H9 (cell line): ENCODE measurements around the gene FGF22. TPM values are rescaled to one million over a fixed set of nuclear protein-coding genes. Genes with fewer than 3 reads are reported as not detected.

Experiments
- DNase-seq: peaks from one replicate; pipeline ENCODE4 v3.0.0-alpha.2; 2017
- H2AFZ ChIP-seq: one replicate; pipeline ENCODE4 v1.6.1; 2013; ENCODE audit warnings: mild to moderate bottlenecking, low read length, control low read depth, moderate library complexity
- H2AK5ac ChIP-seq: 2 replicates; pipeline ENCODE4 v1.6.1; 2013; ENCODE audit warnings: low read length, control low read depth, mixed read lengths; ENCODE audit not compliant: insufficient read length
- H2BK120ac ChIP-seq: one replicate; pipeline ENCODE4 v1.6.1; 2013; ENCODE audit warnings: low read depth, mild to moderate bottlenecking, low read length, control low read depth, inconsistent platforms; ENCODE audit not compliant: poor library complexity, severe bottlenecking
- H2BK12ac ChIP-seq: 2 replicates; pipeline ENCODE4 v1.6.1; 2013; ENCODE audit warnings: low read length, control low read depth, mixed read lengths, low read depth; ENCODE audit not compliant: insufficient read length
- H2BK15ac ChIP-seq: 2 replicates; pipeline ENCODE4 v1.6.1; 2013; ENCODE audit warnings: low read depth, low read length, control low read depth
- H2BK20ac ChIP-seq: one replicate; pipeline ENCODE4 v1.6.1; 2013; ENCODE audit warnings: low read depth, mild to moderate bottlenecking, low read length, control low read depth, inconsistent platforms; ENCODE audit not compliant: poor library complexity, severe bottlenecking
- H2BK5ac ChIP-seq: 2 replicates; pipeline ENCODE4 v1.6.1; 2013; ENCODE audit warnings: low read length, control low read depth, mixed read lengths; ENCODE audit not compliant: insufficient read length
- H3K14ac ChIP-seq: 2 replicates; pipeline ENCODE4 v1.6.1; 2013; ENCODE audit warnings: low read length, control low read depth; ENCODE audit not compliant: insufficient read depth
- H3K18ac ChIP-seq: 2 replicates; pipeline ENCODE4 v1.6.1; 2013; ENCODE audit warnings: low read depth, mild to moderate bottlenecking, mixed read lengths, low read length, control low read depth; ENCODE audit not compliant: insufficient read length
- H3K23ac ChIP-seq: 2 replicates; pipeline ENCODE4 v1.6.1; 2013; ENCODE audit warnings: low read length, control low read depth, mixed read lengths, low read depth; ENCODE audit not compliant: insufficient read length
- H3K23me2 ChIP-seq: 2 replicates; pipeline ENCODE4 v1.6.1; 2013; ENCODE audit warnings: low read depth, mild to moderate bottlenecking, mixed read lengths, low read length, control low read depth; ENCODE audit not compliant: insufficient read length, poor library complexity, severe bottlenecking
- H3K27ac ChIP-seq: 2 replicates; pipeline ENCODE4 v1.5.1; 2013; ENCODE audit warnings: low read length, control low read depth, mixed read lengths, low read depth; ENCODE audit not compliant: insufficient read length
- H3K27me3 ChIP-seq: 2 replicates; pipeline ENCODE4 v1.6.1; 2013; ENCODE audit warnings: low read length, control low read depth, inconsistent platforms; ENCODE audit not compliant: insufficient read depth
- H3K4ac ChIP-seq: 2 replicates; pipeline ENCODE4 v1.6.1; 2013; ENCODE audit warnings: low read depth, mild to moderate bottlenecking, control low read depth, inconsistent platforms, low read length, moderate library complexity
- H3K4me1 ChIP-seq: 2 replicates; pipeline ENCODE4 v1.6.1; 2013; ENCODE audit warnings: low read length, control low read depth, inconsistent platforms; ENCODE audit not compliant: insufficient read depth
- H3K4me2 ChIP-seq: 2 replicates; pipeline ENCODE4 v1.6.1; 2013; ENCODE audit warnings: low read length, control low read depth, mixed read lengths; ENCODE audit not compliant: insufficient read length, insufficient read depth
- H3K56ac ChIP-seq: 2 replicates; pipeline ENCODE4 v1.6.1; 2013; ENCODE audit warnings: low read depth, mild to moderate bottlenecking, mixed read lengths, low read length, control low read depth; ENCODE audit not compliant: insufficient read length
- H3K79me1 ChIP-seq: 2 replicates; pipeline ENCODE4 v1.6.1; 2013; ENCODE audit warnings: low read depth, mild to moderate bottlenecking, moderate library complexity, low read length, control low read depth, inconsistent platforms; ENCODE audit not compliant: insufficient read depth, poor library complexity, severe bottlenecking
- H3K79me2 ChIP-seq: 2 replicates; pipeline ENCODE4 v1.6.1; 2013; ENCODE audit warnings: low read length, control low read depth, inconsistent platforms; ENCODE audit not compliant: insufficient read depth
- H3K9ac ChIP-seq: 2 replicates; pipeline ENCODE4 v1.6.1; 2013; ENCODE audit warnings: low read length, control low read depth, mixed read lengths; ENCODE audit not compliant: insufficient read length; ENCODE audit errors: extremely low read depth
- H3K9me3 ChIP-seq: one replicate; pipeline ENCODE4 v1.6.1; 2013; ENCODE audit warnings: low read depth, low read length, inconsistent platforms; ENCODE audit not compliant: control insufficient read depth
- H3T11ph ChIP-seq: one replicate; pipeline ENCODE4 v1.6.1; 2013; ENCODE audit warnings: mild to moderate bottlenecking, low read length, control low read depth, inconsistent platforms
- H4K20me1 ChIP-seq: one replicate; pipeline ENCODE4 v1.6.1; 2013; ENCODE audit not compliant: control insufficient read depth, insufficient read length, insufficient read depth
- H4K5ac ChIP-seq: 2 replicates; pipeline ENCODE4 v1.6.1; 2013; ENCODE audit warnings: low read depth, mild to moderate bottlenecking, mixed read lengths, low read length, control low read depth; ENCODE audit not compliant: insufficient read length
- H4K8ac ChIP-seq: replicated peaks from 2 replicates; pipeline ENCODE4 v1.6.1; 2013; ENCODE audit warnings: low read length, control low read depth, mixed read lengths, low read depth; ENCODE audit not compliant: insufficient read length
- H4K91ac ChIP-seq: 2 replicates; pipeline ENCODE4 v1.6.1; 2013; ENCODE audit warnings: low read depth, mild to moderate bottlenecking, moderate library complexity, mixed read lengths, low read length, control low read depth; ENCODE audit not compliant: insufficient read length
- H3K27ac Mint-ChIP-seq, 3 experiments: 2 replicates in 2 of 3; 3 replicates in 1 of 3; pipeline ENCODE4 v1.8.0; 2020 to 2021; ENCODE audit warnings: mixed read lengths in 3 of 3, mild to moderate bottlenecking in 1 of 3, moderate library complexity in 1 of 3
- H3K27me3 Mint-ChIP-seq: 2 replicates; pipeline ENCODE4 v1.8.0; 2021; ENCODE audit warnings: low read depth, mild to moderate bottlenecking, moderate library complexity, mixed read lengths
- H3K36me3 Mint-ChIP-seq, 3 experiments: 2 replicates in 2 of 3; 3 replicates in 1 of 3; pipeline ENCODE4 v1.8.0; 2020 to 2021; ENCODE audit warnings: low read depth in 3 of 3, mixed read lengths in 3 of 3; ENCODE audit not compliant: insufficient read depth in 1 of 3
- H3K4me1 Mint-ChIP-seq, 2 experiments: 2 replicates each; pipeline ENCODE4 v1.8.0; 2020; ENCODE audit warnings: mixed read lengths in 2 of 2
- H3K4me3 Mint-ChIP-seq, 2 experiments: 2 replicates in 1 of 2; 3 replicates in 1 of 2; pipeline ENCODE4 v1.8.0; 2020 to 2021; ENCODE audit warnings: mild to moderate bottlenecking in 2 of 2, mixed read lengths in 2 of 2, moderate library complexity in 1 of 2
- H3K9me3 Mint-ChIP-seq, 2 experiments: 2 replicates in 1 of 2; 3 replicates in 1 of 2; pipeline ENCODE4 v1.8.0; 2020; ENCODE audit warnings: mild to moderate bottlenecking in 2 of 2, mixed read lengths in 2 of 2, moderate library complexity in 1 of 2
- CTCF ChIP-seq: fragments of 200-600 bp; sonication (generic); conservative IDR thresholded peaks from 3 replicates; pipeline ENCODE4 v1.8.0; 2021; ENCODE audit warnings: antibody characterized with exemption, mild to moderate bottlenecking
- WGBS: extraction: QIAGEN DNeasy Blood & Tissue Kit; methylation state at CpG from one replicate; pipeline ENCODE4 v1.1.7; 2013; ENCODE audit warnings: missing lambda C conversion rate, low lambda C conversion rate, mixed read lengths; ENCODE audit not compliant: insufficient read length; ENCODE audit errors: extremely low coverage; 5-methylcytosine and 5-hydroxymethylcytosine counted together
- total RNA-seq: library from RNA; stranded (reverse); gene quantifications from 2 replicates; pipeline ENCODE4 v1.2.1, GENCODE V29; 2021

The FGF22 gene
- total RNA-seq, 1 experiment from 2014 or later, result 0.72 TPM

GRCh38 chr19:609004-609346, 30.7 kb upstream of the FGF22 start:
- no peak overlapping the region for H3K27ac Mint-ChIP-seq
- H3K9me3 Mint-ChIP-seq, result peaks cover 7 to 9% of the 10 kb centered on the region in 2 experiments; a peak in 3 of 5 replicates

More at GRCh38 chr19:609004-609346, 30.7 kb upstream of the FGF22 start:
- Histone ChIP-seq H4K5ac (no peak overlapping the region), H2BK15ac (no peak overlapping the region), H3K4ac (no peak overlapping the region), H3K4me1 (no peaks in the 10 kb centered on the region), H3T11ph (no peak overlapping the region), H2BK12ac (no peak overlapping the region), H2BK5ac (no peak overlapping the region), H3K18ac (no peak overlapping the region), H4K8ac (no peak overlapping the region), H3K27me3 (no peaks in the 10 kb centered on the region), H3K79me1 (no peaks in the 10 kb centered on the region), H2AFZ (no peak overlapping the region), H3K4me2 (no peak overlapping the region), H2AK5ac (no peak overlapping the region), H3K56ac (no peak overlapping the region), H3K9ac (no peak overlapping the region), H2BK120ac (no peak overlapping the region), H3K14ac (no peak overlapping the region), H3K23me2 (no peaks in the 10 kb centered on the region), H2BK20ac (no peak overlapping the region), H3K23ac (no peak overlapping the region), H4K91ac (no peak overlapping the region), H4K20me1 (no peaks in the 10 kb centered on the region), H3K9me3 (no peaks in the 10 kb centered on the region), H3K27ac (no peak overlapping the region), H3K79me2 (no peaks in the 10 kb centered on the region)
- Mint-ChIP-seq H3K4me3 (no peak overlapping the region), H3K36me3 (peaks cover 8 to 19% (median 13%) of the 10 kb centered on the region in 3 experiments), H3K4me1 (peaks cover 3 to 4% of the 10 kb centered on the region in 2 experiments; a peak in 1 of 4 replicates), H3K27me3 (no peaks in the 10 kb centered on the region)
- no peak for TF ChIP-seq CTCF
- no peak for DNase-seq
- WGBS, result no CpG with 5 or more reads among the region's 22 CpGs
